NCI-H2196 treated with DMSO at 0.1 percent for 48 hours (cell line): ENCODE data around the gene C8A.

Experiments
- DNase-seq: peaks from one replicate; lab custom pipeline; 2025; ENCODE audit not compliant: unreplicated experiment; lab: John Stamatoyannopoulos, UW

The C8A gene

DNA sequence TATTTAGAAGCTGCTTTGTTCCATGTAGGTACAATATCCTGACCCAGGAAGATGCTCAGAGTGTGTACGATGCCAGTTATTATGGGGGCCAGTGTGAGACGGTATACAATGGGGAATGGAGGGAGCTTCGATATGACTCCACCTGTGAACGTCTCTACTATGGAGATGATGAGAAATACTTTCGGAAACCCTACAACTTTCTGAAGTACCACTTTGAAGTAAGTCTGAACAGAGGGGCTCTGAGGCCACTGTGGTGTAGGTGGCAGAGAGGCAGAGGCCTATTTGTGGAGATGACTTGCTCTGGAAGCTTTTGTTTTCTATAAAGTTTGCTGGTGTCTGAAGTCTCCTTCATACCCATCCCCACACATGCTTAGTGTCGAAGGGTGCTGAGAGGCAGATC is 26.8 kb downstream of the C8A start:
- DNase-seq = no peak

GRCh38 chr1:56890229-56890628 is 35.6 kb downstream of the C8A start:
- DNase-seq = no peak

GRCh38 chr1:56894014-56894413 is 39.4 kb downstream of the C8A start:
- DNase-seq = no peak

DNA sequence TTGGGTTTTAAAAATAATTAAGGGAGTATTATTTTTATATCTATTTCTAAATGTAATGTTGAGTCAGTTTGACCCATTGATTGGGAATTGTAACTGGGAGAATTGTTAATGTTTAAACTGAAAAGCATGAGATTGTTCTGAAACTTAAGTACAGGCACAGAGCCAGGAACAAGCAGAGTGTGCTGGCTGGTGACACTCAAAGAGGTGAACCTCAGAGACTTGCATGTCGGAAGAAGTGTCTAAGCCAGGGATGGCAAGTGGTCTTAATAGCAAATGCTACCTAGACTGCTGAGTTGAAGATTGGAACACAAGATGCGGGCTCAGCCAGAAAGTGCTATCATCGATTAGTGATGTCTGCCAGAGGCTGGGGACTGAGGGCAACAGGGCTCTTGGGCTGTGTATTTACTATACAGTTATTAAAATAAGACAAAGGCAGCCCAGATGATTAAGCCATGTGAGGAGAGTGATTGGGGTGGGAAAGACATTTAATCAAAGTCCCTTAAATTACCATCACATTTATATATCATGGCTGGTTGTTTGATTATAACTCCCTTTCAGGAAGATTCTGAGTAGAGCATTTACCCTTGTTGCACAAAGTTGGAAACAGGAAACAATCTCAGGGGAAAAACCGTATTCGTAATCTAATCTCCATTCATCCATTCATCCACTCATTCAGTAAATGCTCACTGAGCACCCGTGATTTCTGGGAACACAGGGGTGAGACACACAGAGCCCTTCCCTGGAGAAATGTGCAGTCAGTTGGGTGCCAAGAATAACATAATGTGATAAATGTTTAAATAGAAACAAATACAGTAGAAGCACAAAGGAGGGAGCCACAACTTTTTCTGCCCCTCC is 42.8 kb downstream of the C8A start:
- DNase-seq = no peak

DNA sequence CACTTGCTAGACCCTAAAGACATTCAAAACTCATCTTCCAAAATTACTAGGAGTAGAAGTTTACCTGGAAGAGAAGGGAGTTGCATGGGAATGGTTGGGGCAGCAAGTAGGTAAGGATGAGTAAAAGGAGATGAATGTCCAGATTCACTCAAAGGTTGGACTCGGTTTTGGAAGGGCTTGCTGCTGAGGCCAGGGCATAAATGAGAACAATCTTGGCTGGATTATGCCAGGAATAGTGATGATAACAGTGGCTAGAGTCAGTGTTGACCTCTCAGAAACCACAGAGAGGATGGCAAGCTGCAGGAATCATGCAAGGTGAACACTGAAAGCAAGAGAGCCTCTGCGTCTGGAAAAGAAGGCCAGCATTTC is 43.4 kb downstream of the C8A start:
- no peak for DNase-seq

GRCh38 chr1:56898879-56899278 is 44.3 kb downstream of the C8A start:
- DNase-seq = no peak

DNA sequence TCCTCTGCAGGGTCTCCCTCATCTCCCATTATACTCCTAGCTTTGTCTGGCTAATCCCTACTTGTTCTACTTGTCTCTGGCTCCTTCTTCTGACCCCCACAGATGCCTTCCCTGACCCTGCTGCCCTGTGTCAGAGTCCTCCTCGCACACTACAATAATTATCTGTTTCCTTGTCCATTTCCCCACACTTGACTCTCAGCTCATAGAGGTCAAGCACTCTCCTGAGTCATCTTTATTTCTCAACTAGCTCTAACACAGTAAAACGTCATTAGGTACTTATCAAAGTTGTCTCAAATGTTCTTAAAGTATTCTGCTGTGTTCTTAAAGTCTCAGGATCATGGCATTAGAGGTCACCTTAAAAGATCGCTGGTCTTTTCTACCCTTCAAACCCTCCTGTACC is 47.1 kb downstream of the C8A start:
- DNase-seq = no peak

- no peak for DNase-seq
These were observed 49.2 kb downstream of the C8A start for GRCh38 chr1:56903778-56904177.

GRCh38 chr1:56904663-56905397 is 50.2 kb downstream of the C8A start:
- no peak for DNase-seq

DNA sequence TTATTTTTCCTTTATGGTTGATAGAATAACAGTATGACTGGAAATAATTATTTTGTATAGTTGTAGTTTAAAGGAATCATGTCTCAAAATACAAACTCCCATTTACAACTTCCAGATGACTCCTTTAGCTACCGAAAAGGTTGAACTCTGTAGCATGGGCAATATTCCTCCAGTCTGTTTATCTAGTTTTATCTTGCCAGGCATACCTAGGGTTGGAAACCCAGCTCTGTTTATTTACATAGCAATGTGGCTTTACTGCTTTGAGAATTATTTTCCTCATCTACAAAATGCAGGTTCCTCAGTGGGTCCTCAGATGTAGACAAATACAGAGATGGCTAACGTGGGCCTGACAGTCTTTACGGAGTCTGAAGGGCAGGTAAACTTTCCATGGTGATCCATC is 51.1 kb downstream of the C8A start:
- DNase-seq = no peak

GRCh38 chr1:56908619-56909221 is 54.1 kb downstream of the C8A start:
- DNase-seq = no peak

DNA sequence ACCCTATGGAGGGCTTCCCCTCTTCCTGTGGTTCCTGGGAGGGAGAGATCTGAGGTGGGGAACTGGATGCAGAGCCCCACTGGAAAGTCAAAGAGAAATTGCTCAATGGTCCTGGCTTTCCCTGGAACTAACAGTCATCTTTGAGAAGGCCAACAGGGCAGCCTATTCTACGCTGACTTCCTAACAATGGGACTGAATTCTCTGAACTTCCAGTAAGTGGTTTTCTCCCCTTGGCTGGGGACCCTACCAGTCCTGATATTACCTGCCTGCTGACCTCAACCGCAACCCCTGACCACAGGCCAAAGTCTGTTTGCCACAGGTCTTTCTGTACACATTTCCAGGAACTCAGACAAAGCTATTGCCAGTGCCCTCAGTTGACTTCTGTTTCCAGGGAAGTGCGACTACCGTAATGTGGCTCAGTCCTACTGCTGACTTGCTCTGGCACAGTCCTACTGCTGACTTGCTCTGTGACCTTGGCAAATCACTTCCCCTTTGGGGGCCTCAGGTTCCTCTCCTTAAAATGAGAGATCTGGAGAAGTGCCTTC is 55.9 kb downstream of the C8A start:
- DNase-seq = no peak

- DNase-seq = no peak
These were observed 56.7 kb downstream of the C8A start for GRCh38 chr1:56911098-56911938.

- DNase-seq = no peak
These were observed 57.7 kb downstream of the C8A start for GRCh38 chr1:56912325-56912724.

DNA sequence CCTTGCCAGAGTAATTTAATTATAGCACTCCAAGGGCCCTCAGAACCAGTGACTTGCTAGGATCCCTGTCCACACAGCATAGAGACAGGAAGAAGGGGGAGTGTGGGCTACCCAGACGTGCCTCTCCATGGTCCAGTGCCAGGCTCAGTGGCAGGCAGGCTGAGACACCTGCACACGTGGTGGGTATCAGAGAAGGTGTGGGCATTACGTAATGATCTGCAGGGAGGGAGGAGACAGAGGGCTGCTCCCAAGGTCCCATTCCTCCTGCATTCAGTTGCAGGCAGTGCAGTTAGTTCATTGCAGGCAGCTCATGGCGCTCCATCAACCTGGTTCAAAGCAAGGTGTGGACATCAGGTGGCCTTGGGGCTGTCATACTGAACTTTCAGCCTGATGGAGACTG is 61.4 kb downstream of the C8A start:
- no peak for DNase-seq

GRCh38 chr1:56916630-56917029 is 62.0 kb downstream of the C8A start:
- no peak for DNase-seq

DNA sequence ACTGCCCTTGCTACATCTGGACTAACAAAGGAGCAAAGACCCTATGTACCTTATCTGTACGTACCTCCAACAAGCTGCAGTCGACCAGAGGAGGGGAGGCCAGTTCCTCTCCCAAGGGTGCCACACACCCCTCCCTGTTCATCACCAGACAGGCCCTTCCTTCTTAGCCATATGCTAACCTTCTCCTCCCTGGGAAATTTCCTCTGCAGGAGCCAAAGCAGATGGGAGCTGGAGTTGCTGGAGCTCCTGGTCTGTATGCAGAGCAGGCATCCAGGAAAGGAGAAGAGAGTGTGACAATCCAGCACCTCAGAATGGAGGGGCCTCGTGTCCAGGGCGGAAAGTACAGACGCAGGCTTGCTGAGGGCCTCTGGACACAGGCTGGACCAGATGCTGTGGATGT is 62.8 kb downstream of the C8A start:
- no peak for DNase-seq

DNA sequence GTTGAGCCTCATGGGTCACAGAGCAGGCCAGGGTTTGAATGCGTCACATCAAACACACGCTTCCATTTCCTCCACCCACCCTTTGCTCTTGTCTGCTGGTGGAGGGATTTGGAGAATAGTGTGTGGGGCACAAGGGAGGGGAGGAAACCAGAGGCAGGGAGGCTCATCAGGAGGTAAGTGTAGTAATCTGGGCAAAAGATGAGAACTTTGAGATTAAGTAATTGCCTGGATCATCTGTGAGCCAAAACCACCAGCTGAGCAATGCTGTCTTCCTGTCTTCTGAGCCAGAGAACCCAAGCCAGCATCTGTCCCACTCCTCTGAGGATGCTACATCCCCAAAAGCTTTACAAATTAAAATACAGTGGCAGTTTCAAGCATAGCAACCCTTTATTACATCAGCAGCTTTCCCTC is 66.0 kb downstream of the C8A start:
- DNase-seq = no peak

DNA sequence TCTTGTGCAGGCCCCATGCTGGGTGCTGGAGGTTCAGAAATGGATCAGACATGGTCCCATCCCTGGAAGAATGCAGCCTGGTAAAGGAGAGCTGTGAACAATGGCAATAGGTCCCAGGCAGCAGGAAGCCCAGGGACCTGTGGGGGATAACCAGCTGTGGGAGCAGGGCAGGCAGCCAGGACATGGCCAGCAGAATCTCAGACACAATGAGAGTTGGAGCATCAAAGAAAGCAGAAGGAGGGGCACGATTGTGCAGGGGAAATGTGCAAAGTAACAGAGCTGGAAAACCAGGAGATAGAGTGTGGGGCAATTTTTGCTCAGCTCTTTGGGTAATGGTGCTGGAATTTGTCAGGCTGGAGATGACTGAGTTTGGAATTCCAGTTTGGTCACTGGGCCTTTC is 66.9 kb downstream of the C8A start:
- no peak for DNase-seq

- DNase-seq = no peak
These were observed 67.5 kb downstream of the C8A start for GRCh38 chr1:56922070-56922469.

DNA sequence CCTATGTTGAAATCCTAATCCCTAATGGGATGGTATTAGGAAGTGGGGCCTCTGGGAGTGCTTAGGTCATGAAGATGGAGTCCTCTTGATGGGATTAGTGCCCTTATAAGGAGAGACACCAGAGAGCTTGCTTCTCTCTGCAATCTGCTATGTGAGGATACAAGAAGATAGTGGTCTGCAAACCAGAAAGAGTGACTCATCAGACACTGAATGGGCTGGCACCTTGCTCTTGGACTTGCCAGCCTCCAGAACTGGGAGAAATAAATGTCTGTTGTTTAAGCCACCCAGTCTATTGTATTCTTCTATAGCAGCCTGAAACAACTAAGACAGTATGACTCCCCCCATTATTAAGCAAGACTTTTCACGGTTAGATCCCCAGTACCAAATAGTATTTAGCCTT is 67.9 kb downstream of the C8A start:
- no peak for DNase-seq
